GM23338 (cell line): ENCODE measurements around the gene SAA1. TPM values are rescaled to one million over a fixed set of nuclear protein-coding genes. Genes with fewer than 3 reads are reported as not detected.

Experiments
- CREB1 ChIP-seq: fragments of 250-450 bp; sonication (Bioruptor Pico); IDR thresholded peaks from 2 replicates; pipeline ENCODE4 v1.5.0; 2020; ENCODE audit warnings: low read depth, mild to moderate bottlenecking, moderate library complexity
- CTCF ChIP-seq, 2 experiments: fragments of 200-600 bp in 1 of 2; sonication (generic) in 1 of 2; conservative IDR thresholded peaks; 2 replicates each; pipeline versions ENCODE4 v1.5.1 to v1.6.1; 2016 to 2017; ENCODE audit warnings: antibody characterized with exemption in 2 of 2, low read depth in 2 of 2, mild to moderate bottlenecking in 2 of 2, moderate library complexity in 1 of 2
- ETS1 ChIP-seq: IDR thresholded peaks from 2 replicates; pipeline ENCODE4 v1.6.1; 2016; ENCODE audit warnings: antibody characterized with exemption
- EZH2phosphoT487 ChIP-seq: fragments of 200-600 bp; sonication (generic); IDR thresholded peaks from one replicate; pipeline ENCODE4 v1.8.1; 2018; ENCODE audit warnings: antibody characterized with exemption; ENCODE audit not compliant: unreplicated experiment
- JUNB ChIP-seq: IDR thresholded peaks from one replicate; pipeline ENCODE4 v1.6.1; 2016; ENCODE audit warnings: antibody characterized with exemption; ENCODE audit not compliant: unreplicated experiment
- polyA plus RNA-seq: library from polyadenylated mRNA; unstranded; fragments of >200 nt; fragmentation: Nextera tagmentation; extraction: Ambion mirVana; gene quantifications from 2 replicates; pipeline ENCODE4 v1.2.1, GENCODE V29; 2016
- total RNA-seq: library from RNA; depleted of rRNA; stranded (reverse); fragments of >200 nt; shearing (Covaris generic); gene quantifications from 2 replicates; pipeline ENCODE4 v1.2.3, GENCODE V29; 2014
- TF ChIP-seq, protein P1 (sequence below): fragments of 250-450 bp; sonication (Bioruptor Pico); IDR thresholded peaks from 2 replicates; pipeline ENCODE4 v1.5.0; 2020; ENCODE audit warnings: mild to moderate bottlenecking, moderate library complexity

The SAA1 gene
- total and polyA plus RNA-seq, 2 experiments from 2014 or later, result not detected

DNA sequence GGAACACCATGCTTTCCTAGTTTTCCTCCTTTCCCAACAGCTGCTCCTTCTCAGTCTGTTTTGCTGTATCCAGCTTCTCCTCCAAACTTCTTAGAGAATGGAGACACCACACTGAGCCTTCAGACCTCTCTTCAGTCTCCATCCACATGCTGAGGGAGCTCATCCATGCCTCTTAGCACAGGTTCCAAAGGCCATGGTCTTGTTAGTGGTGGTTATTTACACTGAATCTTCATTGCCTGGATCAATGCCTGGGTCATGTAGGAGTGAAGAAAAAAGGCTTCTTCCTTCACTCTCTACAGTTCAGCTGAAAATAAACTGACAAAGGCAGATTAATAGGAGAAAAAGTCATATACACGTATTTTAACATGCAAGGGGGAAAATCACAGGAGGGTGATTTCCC is 26.4 kb upstream of the SAA1 start (continued):
- TF ChIP-seq, protein P1, sequence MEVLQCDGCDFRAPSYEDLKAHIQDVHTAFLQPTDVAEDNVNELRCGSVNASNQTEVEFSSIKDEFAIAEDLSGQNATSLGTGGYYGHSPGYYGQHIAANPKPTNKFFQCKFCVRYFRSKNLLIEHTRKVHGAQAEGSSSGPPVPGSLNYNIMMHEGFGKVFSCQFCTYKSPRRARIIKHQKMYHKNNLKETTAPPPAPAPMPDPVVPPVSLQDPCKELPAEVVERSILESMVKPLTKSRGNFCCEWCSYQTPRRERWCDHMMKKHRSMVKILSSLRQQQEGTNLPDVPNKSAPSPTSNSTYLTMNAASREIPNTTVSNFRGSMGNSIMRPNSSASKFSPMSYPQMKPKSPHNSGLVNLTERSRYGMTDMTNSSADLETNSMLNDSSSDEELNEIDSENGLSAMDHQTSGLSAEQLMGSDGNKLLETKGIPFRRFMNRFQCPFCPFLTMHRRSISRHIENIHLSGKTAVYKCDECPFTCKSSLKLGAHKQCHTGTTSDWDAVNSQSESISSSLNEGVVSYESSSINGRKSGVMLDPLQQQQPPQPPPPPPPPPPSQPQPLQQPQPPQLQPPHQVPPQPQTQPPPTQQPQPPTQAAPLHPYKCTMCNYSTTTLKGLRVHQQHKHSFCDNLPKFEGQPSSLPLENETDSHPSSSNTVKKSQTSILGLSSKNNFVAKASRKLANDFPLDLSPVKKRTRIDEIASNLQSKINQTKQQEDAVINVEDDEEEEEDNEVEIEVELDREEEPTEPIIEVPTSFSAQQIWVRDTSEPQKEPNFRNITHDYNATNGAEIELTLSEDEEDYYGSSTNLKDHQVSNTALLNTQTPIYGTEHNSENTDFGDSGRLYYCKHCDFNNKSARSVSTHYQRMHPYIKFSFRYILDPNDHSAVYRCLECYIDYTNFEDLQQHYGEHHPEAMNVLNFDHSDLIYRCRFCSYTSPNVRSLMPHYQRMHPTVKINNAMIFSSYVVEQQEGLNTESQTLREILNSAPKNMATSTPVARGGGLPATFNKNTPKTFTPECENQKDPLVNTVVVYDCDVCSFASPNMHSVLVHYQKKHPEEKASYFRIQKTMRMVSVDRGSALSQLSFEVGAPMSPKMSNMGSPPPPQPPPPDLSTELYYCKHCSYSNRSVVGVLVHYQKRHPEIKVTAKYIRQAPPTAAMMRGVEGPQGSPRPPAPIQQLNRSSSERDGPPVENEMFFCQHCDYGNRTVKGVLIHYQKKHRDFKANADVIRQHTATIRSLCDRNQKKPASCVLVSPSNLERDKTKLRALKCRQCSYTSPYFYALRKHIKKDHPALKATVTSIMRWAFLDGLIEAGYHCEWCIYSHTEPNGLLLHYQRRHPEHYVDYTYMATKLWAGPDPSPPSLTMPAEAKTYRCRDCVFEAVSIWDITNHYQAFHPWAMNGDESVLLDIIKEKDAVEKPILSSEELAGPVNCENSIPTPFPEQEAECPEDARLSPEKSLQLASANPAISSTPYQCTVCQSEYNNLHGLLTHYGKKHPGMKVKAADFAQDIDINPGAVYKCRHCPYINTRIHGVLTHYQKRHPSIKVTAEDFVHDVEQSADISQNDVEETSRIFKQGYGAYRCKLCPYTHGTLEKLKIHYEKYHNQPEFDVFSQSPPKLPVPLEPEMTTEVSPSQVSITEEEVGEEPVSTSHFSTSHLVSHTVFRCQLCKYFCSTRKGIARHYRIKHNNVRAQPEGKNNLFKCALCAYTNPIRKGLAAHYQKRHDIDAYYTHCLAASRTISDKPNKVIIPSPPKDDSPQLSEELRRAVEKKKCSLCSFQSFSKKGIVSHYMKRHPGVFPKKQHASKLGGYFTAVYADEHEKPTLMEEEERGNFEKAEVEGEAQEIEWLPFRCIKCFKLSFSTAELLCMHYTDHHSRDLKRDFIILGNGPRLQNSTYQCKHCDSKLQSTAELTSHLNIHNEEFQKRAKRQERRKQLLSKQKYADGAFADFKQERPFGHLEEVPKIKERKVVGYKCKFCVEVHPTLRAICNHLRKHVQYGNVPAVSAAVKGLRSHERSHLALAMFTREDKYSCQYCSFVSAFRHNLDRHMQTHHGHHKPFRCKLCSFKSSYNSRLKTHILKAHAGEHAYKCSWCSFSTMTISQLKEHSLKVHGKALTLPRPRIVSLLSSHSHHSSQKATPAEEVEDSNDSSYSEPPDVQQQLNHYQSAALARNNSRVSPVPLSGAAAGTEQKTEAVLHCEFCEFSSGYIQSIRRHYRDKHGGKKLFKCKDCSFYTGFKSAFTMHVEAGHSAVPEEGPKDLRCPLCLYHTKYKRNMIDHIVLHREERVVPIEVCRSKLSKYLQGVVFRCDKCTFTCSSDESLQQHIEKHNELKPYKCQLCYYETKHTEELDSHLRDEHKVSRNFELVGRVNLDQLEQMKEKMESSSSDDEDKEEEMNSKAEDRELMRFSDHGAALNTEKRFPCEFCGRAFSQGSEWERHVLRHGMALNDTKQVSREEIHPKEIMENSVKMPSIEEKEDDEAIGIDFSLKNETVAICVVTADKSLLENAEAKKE (CRISPR knock-in tag), result no peak
- TF ChIP-seq CREB1 (CRISPR knock-in tag) (no peak), ETS1 (no peak), CTCF (conservative IDR thresholded peaks at IDR 0.05; ENCODE audit: low read depth in 2 of 2) (no peak), JUNB (no peak), EZH2phosphoT487 (no peak)
